Stimulated activated CD4-positive, alpha-beta T cell treated with anti-CD3 and anti-CD28 coated beads, TNF-alpha, amount 100 ng/mL, for 4 hours (primary cell): ENCODE data around the gene TSFM.

ENCODE experiments used
- DNase-seq, 3 experiments: peaks; one replicate each; pipeline ENCODE4 v3.0.0-alpha.2; 2020; ENCODE audit warnings: low read depth in 3 of 3

The TSFM gene

GRCh38 chr12:57834086-57834876 lies 51.7 kb downstream of the TSFM start:
- DNase-seq: no peak

DNA sequence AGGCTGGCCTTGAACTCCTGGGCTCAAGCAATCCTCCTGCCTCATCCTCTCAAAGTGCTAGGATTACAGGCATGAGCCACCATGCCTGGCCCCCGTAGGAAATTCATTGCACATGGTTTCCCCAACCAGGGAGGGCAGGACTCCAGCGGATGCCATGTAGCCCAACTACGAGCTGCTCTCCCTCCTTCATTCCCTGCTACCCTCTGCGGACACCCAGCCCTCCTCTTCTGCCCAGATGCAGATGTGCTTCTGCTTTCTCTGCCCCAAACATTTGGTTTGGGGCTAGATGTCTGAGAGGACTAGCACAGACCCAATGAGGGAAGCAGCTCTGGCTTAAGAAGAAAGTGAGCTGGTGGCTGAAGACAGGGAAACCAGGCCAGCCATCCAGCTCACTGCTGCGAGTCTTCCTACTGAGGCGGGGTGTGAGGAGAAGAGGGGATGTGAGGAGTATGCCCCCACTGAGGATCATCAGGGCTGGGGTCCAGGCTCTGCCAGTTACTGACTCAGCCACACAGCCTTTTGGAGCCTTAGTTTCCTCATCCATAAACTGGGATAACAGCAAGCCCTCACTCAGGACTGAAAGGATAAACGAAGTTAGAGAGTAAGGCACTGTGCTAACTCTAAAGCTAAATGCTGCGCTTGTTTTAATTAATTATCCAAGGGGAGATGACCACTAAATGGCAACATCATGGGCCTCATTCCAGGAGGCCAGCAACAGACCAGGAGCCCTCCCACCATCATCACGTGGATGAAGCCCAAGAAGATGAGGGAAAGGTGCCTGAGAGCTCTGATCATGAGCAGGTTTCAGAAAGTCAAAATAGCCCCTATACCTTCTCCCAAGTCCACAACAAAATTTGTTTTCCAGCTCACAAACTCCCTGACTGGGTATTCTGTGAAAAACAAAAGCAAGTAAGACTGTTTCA lies 53.0 kb downstream of the TSFM start:
- DNase-seq: no peak

DNA sequence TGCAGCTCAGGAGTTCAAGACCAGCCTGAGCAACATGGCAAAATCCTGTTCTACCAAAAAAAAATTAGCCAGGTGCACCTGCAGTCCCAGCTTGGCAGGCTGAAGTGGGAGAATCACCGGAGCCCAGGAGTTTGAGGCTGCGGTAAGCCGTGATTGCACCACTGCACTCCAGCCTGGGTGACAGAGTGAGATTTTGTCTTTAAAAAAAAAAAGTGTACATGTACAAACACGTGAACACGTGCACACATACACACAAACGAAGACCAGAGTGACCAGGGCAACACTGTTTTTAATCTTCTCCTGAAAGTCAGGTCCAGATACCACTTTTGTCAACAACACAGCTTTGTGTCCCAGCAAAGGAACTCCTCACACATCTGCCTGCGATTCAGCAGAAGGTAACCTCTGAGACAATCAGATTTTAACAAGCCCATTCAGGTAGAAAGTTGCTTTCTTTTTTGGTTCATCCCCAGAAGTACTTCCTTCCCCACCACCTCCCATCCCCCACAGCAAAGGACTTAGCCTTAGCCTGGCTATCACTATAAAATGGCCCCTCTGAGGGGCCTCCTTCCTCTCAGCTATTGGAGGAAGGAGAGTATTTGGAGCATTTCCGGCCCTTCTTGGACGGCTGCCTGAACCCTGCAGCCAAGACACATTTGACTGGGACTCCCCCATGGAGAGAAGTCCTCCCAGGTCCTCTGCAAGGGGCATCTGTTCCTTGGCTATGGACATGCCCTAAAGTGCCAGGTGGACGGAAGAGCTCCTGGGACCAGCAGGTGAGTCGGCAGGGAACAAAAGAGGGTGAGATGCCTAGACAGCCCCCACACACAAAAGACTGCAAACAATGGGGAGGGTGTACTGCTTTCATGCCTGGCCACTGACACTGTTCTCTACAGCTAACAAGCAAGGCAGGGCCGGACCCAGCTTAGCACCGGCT lies 54.1 kb downstream of the TSFM start:
- no peak for DNase-seq

GRCh38 chr12:57837864-57838562 lies 55.4 kb downstream of the TSFM start:
- no peak for DNase-seq

GRCh38 chr12:57838594-57839302 lies 56.2 kb downstream of the TSFM start:
- DNase-seq: no peak

- no peak for DNase-seq
These were observed 57.4 kb downstream of the TSFM start for GRCh38 chr12:57839996-57840395.

- no peak for DNase-seq
These were observed 58.1 kb downstream of the TSFM start for GRCh38 chr12:57840726-57841125.

DNA sequence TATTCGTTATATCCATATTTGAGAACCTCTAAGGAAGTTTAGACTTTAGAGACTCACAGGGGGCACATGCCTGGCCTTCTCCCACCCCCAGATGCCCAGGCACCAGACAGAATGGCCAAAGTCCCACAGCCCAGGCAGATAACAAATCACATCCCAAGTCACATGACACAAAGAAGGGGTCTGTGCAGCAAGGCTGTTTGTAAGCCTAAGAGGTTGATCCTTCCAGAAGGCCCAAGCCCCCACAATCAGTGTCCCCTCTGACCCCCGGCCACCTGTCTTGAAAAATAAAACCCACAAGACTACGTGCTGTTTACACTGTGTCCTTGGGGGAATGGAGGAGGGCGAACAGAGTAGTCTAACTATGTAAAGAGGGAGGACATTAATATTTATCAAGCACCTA lies 58.9 kb downstream of the TSFM start:
- DNase-seq: no peak

DNA sequence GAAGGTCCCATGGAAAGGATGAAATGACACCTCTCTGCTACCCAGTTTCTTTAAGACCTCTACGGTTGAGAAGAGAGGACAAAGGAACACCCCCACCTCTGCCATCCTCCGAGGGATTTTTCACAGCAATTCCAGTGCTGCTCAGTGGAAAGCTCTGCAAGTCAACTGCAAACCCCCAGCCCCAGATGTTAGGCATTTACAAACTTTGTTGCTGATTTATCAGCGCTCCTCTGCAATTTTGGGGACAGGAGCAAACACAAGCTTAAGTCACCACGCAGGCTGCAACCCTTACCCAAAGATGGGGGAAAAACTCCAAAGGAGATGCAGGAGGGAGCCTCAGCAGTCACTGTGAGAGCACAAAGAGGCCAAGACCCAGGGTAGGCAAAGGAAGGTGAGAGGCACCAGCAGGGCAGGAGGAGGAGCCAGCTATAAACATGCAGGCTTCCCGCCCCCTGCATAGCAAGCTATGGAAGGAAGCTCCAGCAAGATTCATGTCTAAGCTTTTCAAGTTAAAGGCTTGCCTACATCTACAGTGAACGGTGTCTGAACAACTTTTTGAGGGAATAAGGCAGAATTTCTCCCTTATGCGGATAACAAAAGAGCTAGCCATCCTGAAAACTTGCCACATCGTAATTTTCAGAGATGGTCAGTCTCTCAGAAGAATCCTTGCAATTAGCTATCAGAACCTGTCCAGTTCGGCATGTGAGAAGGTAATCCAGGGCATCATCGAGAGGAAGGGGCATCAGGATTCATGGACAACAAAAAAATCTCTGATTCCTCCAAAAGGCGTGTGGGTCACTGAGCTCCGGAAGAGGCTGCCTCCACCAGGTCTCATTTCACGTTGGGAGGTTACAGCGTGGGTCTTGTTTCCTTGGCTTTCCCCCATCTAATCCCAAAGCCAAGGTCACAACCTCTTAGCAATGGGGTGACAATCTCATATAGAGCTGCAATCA lies 60.0 kb downstream of the TSFM start:
- DNase-seq: no peak

DNA sequence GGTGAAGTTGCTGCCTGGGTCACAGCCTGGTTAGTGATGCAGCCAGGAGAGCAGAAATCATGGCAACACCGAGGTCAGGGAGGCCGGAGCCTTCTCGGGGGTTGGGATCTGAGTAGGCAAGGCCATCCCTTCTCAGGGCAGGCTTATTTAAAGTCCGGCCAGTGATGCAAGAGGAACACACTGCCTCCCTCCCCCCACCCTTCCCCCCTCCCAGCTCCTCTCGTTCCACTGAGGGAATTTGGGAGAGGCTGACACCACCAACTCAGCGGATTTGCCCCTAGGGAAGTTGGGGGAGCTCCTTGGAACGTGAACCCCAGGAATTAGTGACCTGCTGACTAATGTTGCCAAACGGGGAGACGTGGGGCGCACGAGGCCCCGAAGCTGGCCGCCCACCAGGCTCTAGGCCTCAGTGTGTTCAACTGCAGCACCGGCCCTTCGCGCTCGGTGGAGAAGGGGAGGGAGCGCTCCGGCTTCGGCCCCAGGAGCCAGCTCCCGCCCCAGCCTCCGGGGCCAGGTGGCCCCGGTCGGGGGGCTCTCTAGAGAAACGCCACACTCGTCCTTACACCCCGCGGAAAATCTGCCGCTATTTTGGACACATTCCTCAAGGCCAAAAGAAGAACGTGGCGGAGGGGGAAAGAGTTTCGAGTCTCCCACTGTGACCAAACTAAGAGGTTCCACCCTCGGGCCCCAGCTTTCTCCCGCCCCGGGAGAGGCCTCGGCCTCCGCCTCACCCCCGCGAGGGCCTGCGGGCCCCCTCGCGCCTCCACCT lies 62.3 kb downstream of the TSFM start:
- DNase-seq: no peak

GRCh38 chr12:57845478-57846284 lies 63.1 kb downstream of the TSFM start:
- peak; percentile 21 to 55 (median 31) for DNase-seq

- DNase-seq: no peak
These were observed 63.6 kb downstream of the TSFM start for GRCh38 chr12:57846285-57846576.

GRCh38 chr12:57846577-57847319 lies 64.2 kb downstream of the TSFM start, which contains the start of gene CTDSP2:
Gene CTDSP2, minus strand, starts transcription at chr12:57846729. Its CDS starts 294 bp downstream, at chr12:57846435.
- DNase-seq: peak; percentile 75 to 83 (median 77)
